Anterior cingulate cortex (tissue), 58 donors: ENCODE results near the gene IGLON5.

Experiments
- DNase-seq, 58 donors: peaks; one replicate each; lab custom pipeline; 2025; lab: John Stamatoyannopoulos, UW

IGLON5 gene

DNA sequence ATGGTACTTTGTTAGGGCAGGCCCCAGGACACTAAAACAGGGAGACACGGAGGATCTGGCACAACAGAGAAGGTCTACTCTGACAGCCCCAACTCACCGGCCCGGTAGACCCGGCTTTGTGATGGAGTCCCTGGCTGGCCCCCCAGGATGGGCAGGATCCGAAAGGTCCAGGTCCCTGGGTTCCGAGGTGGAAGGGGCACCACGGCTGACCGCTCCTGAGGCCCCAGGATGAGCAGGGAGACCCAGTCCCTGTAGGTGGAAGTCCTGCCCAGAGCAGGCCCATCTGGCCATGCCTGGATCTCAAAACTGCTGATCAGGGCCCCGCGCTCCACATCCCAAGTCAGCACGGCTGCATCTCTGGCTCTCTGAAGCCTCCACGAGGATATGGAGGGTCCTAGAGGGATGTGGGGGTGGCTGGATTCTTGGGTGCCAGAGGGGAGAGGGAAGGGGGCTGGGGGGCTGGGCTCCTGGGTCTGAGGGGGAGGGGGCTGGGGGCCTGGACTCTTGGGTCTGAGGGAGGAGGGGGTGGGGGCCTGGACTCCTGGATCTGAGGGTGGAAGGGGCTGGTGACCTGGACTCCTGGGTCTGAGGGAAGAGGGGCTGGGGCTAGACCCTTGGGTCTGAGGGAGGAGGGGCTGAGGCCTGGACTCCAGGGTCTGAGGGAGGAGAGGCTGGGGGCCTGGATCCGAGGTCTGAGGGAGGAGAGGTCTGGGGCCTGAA, 25.9 kb downstream of the IGLON5 start:
- DNase-seq, result no peak

DNA sequence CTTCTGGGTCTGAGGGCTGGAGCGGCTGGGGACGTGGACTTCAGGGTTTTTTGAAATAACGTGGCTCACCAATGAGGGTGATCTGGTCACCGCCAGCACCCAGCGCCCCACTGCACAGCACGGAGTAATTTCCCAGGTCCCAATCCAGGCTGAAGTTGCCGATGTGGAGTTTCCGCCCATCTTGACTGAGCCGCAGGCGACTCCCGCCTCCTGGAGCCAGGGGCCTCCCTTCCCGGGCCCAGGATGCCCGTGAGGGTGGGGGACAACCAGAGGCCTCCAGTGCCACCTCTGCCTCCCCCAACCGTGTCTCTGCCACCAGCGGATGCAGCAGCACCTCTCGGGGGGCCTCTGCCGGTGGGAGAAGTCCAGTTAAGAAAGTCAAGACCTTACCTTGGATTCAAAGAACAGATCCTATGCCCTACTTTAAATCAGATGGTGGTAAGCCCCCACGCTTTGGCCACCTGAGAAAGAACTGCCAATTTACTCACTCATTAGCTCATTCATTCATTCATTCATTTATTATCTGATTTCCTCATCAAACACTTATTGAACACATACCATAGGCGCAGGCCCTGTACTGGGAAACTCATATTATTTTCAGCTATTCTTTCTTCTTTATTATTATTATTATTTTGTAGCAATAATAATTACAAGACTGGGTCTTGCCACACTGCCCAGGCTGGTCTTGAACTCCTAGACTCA, 26.6 kb downstream of the IGLON5 start:
- no peak for DNase-seq

DNA sequence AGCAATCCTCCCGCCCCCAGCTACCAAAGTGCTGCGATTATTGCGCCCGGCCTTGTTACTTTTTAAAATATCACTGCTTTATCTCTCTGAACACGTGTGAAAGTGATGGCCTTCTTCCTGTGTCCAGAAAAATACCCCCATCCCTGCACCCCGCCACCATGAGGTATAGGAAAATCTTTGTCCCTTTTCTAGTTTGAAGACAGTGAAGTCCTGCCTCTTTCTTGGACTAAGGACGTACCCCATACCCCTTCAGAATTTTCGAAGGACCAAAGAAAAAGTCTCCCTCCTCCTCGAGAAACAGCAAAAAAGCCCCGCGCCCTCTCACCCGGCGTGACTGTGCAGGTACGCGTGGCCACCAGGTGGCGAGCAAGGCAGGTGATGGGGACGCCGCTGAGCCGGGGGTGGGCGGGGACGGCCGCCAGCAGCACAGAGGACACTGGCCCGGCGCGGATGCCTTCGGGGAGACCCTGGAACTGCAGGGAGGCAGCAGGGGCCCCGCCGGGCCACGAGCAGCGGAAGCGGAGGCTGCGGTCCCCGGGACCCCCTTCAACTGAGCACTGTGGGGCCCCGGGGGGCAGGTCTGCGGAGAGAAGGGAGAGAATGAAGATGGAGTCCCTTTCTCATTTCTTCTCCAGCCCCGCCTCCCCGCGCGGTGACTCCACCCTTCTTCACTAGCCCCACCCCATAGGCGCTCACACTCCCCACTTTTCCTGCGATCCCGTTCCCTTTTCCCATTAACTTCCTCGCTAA, 27.3 kb downstream of the IGLON5 start:
- DNase-seq, result peak in 53 of 58 donors; percentile 9 to 84 (median 63)

DNA sequence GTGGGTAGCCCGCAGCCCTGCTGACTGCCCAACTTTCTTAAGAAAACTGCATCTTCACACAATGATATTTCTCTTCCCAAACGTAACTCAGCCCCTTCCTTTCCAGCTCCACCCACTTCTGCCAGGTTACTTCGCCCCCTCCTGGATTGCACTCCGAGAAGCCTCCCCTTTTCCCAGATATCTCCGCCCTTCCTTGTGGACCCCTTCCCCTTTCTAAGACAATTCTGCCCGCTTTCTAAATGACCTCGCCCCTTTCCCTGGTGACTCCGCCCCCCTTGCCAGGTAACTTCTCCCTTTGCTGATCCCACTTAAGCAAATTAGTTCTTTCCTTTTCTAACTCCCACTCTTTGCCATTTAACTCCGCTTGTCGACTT, 27.9 kb downstream of the IGLON5 start:
- no peak for DNase-seq

DNA sequence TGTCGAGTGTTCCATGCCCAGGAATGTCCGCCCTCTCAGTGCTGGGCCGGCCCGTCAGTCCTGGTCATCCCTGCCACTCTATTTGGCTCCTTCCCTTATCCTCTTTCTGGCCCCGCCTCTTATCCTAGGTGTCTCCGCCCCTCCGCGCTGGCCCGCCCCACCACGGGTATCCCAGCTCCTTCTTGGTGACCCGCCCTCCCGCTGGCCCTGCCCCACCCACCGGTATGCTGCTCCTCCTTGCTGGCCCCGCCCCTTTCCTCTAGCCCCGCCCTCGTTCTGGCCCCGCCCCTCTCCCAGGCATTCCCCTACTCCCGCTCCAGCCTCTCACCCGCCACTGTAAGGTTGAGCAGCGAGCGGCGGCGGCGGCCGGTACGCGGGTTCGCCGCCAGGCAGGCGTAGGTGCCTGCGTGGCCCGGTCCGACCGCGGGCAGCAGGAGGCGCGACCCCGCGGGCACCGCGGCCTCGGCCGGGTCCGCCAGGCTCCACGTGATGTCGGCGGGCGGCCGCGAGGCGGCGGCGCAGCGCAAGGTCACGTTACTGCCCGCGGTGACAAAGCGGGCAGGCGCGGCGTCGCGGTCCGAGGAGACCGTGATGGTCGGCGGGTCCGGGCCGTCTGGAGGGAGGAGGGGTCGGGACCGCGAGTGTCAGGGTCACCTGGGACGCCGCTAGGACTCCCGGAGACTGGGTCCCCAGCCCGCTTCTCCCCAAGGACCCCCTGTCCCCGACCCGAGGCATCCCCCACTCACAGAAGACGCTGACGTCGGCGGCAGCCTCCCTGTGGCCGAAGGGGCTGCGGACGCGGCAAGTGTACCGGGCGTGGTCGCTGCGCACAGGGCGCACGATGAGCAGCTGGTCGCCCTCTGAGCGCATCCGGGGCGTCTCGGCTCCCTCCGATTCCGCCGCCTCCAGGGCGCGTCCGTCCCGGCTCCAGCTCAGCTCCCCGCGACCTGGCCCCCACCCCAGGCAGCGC, 28.5 kb downstream of the IGLON5 start:
- peak; percentile 15 to 96 (median 88) for DNase-seq

DNA sequence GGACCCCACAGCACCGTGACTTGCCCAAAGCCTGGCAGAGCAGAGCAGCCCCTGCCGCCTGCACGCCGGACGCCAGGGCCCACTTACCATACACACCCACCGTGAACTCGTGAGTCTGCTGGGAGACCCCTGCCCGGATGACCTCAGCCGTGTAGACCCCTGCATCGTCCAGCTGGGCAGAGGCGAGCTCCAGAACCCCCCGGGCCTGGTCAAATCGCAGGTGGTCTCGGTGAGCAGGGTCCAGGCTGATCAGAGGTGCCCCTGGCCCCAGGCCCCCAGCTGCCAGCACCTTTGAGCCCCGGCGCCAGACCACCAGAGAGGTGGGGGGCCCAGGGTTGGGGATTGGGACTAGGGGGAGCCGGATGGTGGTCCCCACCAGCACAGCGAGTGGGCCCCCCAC, 29.6 kb downstream of the IGLON5 start:
- DNase-seq, result no peak

DNA sequence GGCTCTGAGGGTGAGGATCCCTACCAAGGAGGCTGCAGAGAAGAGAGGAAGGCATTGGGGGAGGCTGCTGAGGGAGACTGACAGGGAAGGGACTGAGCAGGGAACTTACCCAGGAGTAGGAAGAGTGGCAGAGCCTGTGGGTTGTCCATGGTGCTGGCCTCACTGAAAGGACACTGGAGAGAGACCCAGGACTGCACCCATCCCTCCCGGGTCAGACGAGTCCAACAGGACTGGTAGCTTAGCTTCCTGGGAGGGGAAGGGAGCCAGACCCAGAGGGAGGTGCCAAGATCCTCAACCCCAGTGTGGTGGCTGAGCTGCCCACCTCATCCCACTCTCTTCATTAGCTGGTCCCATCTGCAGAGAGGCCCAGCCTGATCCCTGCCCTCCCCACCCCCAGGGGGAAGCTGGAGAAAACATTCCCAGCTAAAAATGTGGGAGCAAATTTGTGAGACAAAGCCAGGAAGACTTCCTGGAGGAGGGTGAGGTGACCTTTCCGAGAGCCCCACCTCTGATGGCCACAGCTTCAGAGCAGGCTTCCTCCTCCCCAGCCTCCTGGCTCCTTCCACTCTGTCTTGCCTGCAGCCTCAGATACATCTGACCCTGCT, 30.6 kb downstream of the IGLON5 start, which contains the start of gene VSIG10L:
Gene VSIG10L, minus strand, starts transcription at position 164 of the 605 bp plus-strand sequence. Its CDS starts 15 bp downstream, at position 149.
- DNase-seq, result no peak

DNA sequence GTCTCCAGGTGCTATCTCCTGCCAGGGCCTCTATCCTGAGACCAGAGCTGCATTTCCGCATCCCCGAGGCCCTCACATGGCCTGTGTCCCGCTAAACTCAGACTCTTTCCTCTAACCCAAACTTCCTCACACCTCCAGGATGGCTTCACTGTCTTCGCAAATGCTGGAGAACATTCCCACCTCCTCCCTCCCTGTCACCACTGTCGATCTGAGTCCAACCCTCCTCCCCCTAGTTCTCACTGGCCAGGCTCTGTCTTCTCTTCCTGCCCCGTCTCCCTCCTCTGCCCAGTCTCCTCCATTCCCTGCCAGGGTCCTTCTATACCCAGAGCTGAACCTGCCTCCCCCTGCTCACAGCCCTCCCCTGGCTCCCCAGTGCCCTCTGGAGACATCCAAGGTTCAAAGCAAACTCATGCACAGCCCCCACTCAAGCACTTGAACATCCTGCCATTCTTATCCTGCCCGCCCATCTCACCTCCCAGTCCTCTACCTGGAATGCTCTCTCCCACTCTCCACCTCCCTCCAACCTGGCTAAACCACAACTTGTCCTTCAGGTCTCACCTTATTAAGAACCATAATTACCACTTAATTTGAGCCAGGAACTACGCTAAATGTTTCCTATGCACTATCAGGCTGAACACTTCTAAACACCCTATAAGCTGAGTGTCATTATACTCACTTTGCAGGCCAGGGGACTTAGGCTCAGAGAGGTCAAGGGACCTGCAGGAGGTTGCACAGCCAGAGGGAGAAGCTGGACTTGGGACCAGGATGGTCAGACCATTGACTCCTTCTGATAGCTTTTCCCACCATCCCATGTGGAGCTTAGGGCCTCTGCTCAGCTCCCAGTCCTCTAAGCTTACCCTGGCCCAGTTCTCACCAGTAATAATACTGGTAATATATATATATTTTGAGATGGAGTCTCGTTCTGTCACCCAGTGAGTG, 31.5 kb downstream of the IGLON5 start:
- DNase-seq, result no peak

DNA sequence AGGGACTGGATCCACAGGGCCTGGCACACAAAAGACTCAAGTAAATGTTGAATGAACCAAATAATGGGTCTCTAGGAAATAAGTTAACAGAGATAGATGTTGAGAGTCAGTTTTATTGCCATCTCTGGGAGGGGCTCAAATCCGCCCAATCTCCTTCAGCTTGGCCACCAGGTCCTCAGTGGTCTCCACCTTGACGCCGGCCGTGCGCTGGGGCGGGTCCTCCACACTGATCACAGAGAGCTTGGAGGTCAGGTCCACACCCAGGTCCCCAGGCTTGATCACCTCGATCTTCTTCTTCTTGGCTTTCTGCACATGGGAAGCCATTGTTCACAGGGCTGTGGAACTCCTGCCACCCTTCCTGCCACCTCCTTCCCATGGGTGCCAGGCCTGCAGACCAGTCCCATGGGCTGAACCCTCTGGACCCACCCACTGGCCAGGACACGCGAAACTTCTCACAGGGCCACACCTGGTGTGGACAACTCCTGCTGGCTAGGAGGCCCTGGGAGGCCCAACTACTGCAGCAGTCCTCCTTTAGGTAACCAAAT, 33.7 kb downstream of the IGLON5 start:
- DNase-seq, result no peak

DNA sequence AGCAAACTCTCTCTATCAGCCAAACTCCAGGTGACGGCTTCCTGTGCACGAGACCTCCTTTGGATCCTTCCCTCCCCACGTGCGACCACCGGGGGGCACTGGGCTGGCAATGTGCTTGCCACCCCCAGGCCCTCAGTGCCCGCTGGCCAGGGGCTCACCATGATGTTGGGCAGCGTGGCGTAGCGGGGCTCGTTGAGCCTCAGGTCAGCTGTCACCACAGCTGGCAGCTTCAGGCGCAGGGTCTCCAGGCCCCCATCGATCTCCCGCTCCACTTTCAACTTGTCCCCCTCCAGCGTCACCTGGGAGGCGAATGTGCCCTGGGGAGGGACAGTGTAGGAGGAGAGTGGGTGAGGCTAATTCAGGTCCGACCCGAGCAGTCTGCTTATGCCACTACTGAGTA, 35.3 kb downstream of the IGLON5 start:
- DNase-seq, result no peak

DNA sequence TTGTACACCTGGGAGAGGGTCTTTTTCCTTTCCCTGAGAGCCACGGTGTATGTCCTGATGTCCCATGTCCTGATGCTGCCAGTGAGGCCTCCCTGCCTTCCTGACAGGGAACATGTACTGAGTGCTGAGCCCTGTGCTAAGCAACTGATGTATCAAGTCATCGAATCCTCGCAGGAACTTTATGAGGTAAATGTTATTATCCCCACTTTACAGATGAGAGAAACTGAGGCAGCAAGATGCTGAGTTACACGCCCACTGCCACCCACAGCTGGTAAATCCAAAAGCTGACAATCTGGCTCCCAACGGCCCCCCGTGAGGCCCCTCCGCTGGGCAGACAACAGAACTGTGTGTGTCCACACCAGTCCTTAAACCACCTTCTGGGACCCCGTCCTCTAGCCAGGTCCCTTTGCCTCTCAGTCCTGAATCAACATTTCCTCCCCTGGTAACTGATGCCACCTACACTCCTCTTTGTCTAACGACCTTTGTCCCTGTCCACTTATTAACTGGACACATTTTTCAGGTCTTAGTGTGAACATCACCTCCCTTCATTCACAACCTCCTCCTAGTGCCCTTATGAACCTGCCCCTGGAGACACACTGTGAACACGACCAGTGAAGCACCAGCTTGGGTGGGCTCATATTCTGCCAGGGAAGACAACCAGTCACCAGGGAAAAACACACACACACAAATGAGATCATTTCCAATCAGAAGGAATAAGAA, 35.9 kb downstream of the IGLON5 start:
- no peak for DNase-seq

DNA sequence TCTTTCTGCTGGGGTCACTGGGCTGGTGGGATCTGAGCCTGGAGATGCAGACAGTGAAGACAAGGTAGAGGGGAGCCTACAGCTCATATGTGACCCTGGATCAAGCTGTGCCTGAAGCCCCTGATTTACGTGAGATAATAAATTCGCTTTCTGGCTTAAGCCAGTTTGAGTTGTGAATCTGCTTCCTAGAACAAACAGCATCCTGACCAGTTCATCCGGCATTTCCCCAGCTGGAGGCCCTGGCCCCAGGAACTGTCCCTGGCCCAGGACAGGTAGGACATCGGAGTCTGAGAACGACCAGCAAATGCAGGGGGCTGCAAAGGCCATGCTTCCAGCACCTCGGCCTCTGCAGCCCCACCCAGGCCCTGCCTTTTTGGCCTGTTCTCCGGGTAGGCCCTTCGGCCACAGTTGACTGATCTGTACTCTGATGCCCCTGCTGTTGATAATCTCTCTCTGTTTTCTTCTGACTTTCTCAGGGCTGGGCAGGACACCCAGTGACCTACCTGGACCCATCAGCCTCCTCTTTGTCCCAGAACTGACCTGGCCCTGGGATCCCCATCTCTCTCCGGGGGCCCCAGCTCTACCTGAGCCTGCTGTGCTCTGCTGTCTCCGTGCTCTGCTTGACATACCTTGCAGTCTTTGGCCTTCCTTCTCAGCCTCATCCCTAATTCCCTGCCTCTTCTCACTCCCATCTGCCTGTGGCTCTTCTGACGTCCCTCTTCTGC, 40.0 kb downstream of the IGLON5 start:
- DNase-seq, result no peak

DNA sequence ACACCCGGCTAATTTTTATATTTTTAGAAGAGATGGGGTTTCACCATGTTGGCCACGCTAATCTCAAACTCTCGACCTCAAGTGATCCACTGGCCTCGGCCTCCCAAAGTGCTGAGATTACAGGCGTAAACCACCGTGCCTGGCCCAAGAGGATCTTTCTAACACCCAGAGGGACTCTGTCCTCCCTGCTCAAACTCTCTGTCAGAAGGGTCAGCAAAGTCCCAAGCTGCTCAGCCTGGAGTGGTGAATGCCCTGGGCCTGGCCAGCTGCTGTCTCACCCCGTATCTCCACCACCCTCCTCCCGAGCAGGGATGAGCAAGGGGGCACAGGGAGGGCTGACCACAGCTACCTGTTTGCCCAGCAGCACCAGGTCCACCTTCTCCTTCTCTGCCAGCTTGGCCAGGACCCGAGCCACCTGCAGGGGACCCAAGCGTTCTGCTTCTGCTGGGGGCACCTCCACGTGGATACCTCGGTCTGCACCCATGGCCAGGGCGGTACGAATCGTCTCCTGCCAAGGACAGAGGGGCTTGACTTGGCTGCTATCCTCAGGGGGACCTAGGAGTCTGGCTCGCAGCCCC, 41.4 kb downstream of the IGLON5 start:
- DNase-seq, result no peak

DNA sequence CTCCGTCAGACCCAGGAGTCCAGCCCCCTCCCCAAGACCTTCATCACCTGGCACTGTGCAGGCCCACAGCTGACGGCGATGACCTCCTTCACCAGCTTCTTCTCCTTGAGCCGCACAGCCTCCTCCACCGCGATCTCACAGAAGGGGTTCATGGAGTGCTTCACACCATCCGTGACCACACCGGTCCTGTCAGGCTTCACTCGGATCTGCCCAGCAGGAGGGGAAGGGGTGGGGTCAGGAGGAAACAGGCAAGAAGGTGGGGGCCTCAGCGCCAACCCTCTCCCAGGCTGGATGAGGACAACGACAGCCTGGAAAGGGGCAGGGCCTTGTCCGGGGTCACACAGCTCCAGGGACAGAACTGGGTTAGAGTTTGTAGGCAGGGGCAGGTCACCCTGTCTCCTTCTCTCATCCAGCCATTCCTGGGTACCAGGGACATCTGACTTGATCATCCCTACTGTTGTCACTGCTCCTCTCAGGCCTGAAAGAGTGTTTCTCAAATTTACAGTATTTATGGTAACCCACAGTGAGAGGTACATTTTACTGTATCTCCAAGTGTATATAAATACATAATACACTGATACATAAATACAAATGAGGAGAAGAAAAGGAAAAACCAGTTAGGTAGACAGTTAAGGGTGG, 42.8 kb downstream of the IGLON5 start:
- DNase-seq, result peak in 2 of 58 donors; percentile 9 to 10

DNA sequence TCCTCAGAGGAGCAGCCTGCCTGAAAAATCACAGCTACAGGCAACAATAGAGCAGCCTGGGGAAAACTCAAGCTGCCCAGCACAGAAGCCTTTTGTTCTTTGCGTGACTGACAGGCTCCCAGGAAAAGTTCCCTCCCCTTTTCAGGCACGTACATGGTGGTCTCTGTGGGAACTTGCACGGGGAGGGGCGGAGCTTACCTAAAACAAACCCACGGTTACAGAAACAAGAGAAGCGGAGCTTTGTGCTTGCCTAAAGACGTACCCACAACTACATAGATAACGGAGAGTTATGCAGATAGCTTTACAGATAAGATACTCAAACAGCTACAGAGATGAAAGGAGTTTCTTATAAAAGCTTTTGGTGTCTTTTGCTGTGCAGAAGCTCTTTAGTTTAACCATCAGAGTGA, 43.3 kb downstream of the IGLON5 start:
- peak in 32 of 58 donors; percentile 3 to 79 (median 34) for DNase-seq
